ENCODE measurements around the gene MRPL33. TPM values are rescaled to one million over a fixed set of nuclear protein-coding genes. Genes with fewer than 3 reads are reported as not detected.

MRPL33 gene
- total and polyA plus RNA-seq, 2 of the 13 experiments (the other 11 are each of a cell fraction or from before 2014, with no cell fraction given), result 69.7 to 218 TPM

DNA sequence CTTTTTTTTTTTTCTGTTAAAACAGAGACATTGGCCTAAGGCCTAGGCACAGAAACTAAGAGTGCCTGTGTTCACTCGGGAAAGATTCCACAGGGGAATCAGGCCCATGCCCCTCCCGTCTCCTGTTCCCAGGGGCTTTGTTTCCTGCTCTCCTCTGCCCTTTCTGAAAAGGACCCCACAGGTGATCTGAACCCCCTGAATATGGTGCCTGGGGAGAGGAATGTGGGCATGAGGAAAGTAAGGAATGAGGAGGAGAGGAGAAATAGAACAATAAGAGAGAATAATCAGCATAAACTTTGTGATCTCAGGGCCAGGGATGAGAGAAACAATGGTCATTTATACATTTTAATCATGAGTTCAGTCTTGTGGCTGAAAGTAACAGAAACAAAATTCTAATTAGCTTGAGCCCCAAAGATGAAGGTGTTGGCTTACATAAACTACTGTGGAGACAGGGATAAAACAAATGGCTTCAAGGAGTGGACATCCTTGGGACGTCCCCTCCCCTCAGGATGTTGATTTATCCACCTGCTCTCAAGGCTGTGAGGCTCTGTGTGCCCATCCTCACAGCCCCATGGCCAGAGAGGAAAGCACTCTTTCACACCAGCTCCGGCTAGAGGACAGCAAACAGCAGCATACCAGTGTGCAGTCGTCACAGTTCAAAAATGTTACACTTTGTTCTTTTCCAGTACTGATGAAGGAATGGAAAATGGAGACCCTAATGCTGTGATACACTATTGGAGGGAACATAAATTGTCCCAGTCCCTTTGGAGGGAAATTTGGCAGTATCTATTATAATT is 46.4 kb upstream of the MRPL33 start (continued):
- TF ChIP-seq, protein P1, sequence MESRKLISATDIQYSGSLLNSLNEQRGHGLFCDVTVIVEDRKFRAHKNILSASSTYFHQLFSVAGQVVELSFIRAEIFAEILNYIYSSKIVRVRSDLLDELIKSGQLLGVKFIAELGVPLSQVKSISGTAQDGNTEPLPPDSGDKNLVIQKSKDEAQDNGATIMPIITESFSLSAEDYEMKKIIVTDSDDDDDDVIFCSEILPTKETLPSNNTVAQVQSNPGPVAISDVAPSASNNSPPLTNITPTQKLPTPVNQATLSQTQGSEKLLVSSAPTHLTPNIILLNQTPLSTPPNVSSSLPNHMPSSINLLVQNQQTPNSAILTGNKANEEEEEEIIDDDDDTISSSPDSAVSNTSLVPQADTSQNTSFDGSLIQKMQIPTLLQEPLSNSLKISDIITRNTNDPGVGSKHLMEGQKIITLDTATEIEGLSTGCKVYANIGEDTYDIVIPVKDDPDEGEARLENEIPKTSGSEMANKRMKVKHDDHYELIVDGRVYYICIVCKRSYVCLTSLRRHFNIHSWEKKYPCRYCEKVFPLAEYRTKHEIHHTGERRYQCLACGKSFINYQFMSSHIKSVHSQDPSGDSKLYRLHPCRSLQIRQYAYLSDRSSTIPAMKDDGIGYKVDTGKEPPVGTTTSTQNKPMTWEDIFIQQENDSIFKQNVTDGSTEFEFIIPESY (CRISPR knock-in tag; IDR thresholded peaks at IDR 0.05), result no peak
- TF ChIP-seq ZFP82 (CRISPR knock-in tag; IDR thresholded peaks at IDR 0.05; ENCODE audit: borderline replicate concordance) (no peak), ETV6 (CRISPR knock-in tag; conservative IDR thresholded peaks at IDR 0.05) (0 out of 2 replicates have a peak, but pooled peaks have one; percentile 26), ZMYM3 (CRISPR knock-in tag; IDR thresholded peaks at IDR 0.05) (peak; percentile 72), HNF4G (IDR thresholded peaks at IDR 0.05; ENCODE audit: borderline replicate concordance, low read depth, low read length) (no peak), HNF4G (CRISPR knock-in tag; IDR thresholded peaks at IDR 0.05; ENCODE audit: borderline replicate concordance, low read depth) (0 out of 2 replicates have a peak, but pooled peaks have one; percentile 25), ZNF460 (CRISPR knock-in tag; IDR thresholded peaks at IDR 0.05; ENCODE audit: borderline replicate concordance) (no peak), DNMT3B (CRISPR knock-in tag; conservative IDR thresholded peaks at IDR 0.05) (no peak), RBM39 (IDR thresholded peaks at IDR 0.05; ENCODE audit: low read depth, low read length, poor library complexity, severe bottlenecking) (no peak), POLR2AphosphoS5 (IDR thresholded peaks at IDR 0.05; ENCODE audit: low read depth, low read length) (no peak; the same call in 1 of the 2 replicates), ZNF616 (CRISPR knock-in tag; IDR thresholded peaks at IDR 0.05; ENCODE audit: low read depth) (no peak), TCF7L2 (IDR thresholded peaks at IDR 0.05; ENCODE audit: low read depth, low read length) (no peak), ZNF17 (CRISPR knock-in tag; IDR thresholded peaks at IDR 0.05) (no peak), ZNF674 (CRISPR knock-in tag; IDR thresholded peaks at IDR 0.05; ENCODE audit: low read depth) (no peak)
- TF ChIP-seq, protein P2, sequence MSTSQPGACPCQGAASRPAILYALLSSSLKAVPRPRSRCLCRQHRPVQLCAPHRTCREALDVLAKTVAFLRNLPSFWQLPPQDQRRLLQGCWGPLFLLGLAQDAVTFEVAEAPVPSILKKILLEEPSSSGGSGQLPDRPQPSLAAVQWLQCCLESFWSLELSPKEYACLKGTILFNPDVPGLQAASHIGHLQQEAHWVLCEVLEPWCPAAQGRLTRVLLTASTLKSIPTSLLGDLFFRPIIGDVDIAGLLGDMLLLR (CRISPR knock-in tag; IDR thresholded peaks at IDR 0.05), result no peak
- TF ChIP-seq, protein P3, sequence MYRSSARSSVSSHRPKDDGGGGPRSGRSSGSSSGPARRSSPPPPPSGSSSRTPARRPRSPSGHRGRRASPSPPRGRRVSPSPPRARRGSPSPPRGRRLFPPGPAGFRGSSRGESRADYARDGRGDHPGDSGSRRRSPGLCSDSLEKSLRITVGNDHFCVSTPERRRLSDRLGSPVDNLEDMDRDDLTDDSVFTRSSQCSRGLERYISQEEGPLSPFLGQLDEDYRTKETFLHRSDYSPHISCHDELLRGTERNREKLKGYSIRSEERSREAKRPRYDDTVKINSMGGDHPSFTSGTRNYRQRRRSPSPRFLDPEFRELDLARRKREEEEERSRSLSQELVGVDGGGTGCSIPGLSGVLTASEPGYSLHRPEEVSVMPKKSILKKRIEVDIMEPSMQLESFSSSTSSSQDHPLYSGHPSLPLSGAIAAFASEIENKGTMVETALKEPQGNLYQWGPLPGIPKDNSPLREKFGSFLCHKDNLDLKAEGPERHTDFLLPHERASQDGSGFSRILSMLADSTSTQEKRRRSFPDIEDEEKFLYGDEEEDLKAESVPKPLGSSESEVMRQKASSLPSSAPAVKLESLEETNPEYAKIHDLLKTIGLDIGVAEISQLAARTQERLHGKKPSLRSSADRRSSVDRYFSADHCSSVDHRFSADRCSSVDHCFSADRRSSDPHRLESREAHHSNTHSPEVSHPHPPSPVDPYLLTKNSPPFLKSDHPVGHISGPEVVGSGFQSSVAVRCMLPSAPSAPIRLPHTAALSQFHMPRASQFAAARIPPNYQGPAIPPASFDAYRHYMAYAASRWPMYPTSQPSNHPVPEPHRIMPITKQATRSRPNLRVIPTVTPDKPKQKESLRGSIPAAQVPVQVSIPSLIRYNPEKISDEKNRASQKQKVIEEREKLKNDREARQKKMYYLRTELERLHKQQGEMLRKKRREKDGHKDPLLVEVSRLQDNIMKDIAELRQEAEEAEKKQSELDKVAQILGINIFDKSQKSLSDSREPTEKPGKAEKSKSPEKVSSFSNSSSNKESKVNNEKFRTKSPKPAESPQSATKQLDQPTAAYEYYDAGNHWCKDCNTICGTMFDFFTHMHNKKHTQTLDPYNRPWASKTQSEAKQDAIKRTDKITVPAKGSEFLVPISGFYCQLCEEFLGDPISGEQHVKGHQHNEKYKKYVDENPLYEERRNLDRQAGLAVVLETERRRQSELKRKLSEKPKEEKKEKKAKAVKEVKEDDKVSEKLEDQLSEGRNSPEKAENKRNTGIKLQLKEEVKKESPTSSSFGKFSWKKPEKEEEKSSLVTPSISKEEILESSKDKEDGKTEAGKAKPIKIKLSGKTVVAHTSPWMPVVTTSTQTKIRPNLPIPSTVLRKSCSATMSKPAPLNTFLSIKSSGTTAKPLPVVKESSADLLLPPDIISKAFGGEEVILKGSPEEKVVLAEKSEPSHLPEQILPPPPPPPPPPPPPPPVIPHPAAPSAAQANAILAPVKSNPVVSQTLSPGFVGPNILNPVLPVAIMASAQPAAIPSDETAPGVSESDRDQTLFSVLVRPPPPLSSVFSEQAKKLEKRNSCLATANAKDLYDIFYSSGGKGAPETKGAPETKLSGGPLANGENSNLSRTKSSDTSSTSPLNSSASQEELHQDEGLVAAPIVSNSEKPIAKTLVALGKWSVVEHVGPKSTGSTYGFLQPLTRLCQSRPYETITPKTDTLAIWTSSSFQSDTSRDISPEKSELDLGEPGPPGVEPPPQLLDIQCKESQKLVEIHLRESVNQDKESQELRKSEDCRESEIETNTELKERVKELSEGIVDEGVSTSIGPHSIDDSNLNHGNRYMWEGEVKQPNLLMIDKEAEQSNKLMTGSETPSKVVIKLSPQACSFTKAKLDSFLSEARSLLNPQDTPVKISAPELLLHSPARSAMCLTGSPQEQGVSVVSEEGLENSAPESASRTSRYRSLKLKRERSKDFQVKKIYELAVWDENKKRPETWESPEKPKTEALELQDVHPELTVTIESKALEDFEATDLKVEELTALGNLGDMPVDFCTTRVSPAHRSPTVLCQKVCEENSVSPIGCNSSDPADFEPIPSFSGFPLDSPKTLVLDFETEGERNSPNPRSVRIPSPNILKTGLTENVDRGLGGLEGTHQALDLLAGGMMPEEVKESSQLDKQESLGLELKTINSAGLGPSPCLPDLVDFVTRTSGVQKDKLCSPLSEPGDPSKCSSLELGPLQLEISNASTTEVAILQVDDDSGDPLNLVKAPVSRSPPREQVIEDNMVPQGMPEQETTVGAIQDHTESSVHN (CRISPR knock-in tag; IDR thresholded peaks at IDR 0.05), result no peak
- TF ChIP-seq, protein P4, sequence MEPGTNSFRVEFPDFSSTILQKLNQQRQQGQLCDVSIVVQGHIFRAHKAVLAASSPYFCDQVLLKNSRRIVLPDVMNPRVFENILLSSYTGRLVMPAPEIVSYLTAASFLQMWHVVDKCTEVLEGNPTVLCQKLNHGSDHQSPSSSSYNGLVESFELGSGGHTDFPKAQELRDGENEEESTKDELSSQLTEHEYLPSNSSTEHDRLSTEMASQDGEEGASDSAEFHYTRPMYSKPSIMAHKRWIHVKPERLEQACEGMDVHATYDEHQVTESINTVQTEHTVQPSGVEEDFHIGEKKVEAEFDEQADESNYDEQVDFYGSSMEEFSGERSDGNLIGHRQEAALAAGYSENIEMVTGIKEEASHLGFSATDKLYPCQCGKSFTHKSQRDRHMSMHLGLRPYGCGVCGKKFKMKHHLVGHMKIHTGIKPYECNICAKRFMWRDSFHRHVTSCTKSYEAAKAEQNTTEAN (CRISPR knock-in tag; conservative IDR thresholded peaks at IDR 0.05), result no peak; the same call in 1 of the 2 replicates
